NCI-H2029 (cell line): Measurements from ENCODE around the gene NRF1.
"Not testable (repeated sequence)": the region's sequence is repeated elsewhere in the genome, so short reads cannot be mapped to it uniquely, and the experiment has no call there.

Experiments used
- DNase-seq: peaks from one replicate; lab custom pipeline; 2025; lab: John Stamatoyannopoulos, UW

Gene NRF1

GRCh38 chr7:129607471-129608120 is 3.9 kb upstream of the NRF1 start:
- DNase-seq = no peak

DNA sequence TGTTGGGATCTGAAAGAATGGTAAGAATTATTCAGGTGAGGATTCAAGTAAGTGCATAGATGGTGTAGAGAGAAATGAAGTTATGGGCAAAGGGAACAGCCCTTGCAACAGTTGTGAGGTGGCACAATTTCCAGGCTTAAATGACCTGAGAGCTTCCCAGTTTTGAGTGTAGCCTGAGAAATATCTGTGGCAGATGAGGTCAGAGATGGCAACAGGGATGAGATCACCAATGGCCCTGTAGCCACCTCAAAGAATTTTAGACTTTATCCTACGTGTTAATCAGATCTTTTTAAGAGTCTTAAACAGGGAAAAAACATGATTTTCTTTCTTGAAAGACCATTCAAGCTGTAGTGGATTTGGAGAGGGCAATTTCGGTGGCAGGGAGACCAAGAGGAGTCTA is 1.9 kb upstream of the NRF1 start:
- no peak for DNase-seq

DNA sequence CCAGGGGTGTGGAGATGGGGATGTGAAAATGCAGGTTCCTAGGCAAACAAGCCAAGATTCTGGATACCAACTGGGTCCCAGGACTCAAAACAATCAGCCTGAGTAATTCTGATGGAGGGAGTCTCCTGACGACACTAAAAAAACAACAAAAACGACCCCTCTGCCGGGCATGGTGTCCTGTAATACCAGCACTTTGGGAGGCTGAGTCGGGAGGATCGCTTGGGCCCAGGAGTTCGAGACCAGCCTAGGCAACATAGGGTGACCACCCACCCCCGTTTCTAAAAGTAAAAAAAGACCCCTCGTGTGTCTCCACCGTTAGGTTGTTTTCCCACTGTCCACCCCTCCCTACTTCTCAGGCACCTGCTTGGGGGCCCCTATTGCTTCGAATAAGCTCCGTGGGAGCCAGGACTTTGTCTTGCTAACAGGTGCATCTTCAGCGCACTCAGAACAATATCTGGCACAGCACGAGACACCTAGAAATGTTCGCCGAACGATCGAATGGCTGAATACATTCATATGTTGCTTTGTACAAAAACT is 743 bp upstream of the NRF1 start:
- no peak for DNase-seq

GRCh38 chr7:129612112-129613015 is 844 bp downstream of the NRF1 start:
- DNase-seq = no peak

DNA sequence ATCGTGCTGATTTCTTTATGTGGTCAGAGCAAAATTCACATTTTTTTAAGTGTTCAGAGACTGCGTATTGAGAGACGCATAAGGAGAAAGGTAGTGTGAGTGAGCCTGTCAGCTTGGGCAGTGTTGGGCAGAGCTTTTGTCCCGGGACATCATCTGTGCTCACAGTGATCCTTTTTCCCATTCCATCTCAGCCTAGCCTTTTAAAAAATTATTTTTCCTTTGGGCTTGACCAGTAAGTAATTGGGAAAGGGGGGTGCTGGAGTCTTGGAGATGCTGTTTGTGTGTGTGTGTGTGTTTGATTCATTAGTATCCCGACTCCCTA is 1.5 kb downstream of the NRF1 start:
- DNase-seq = no peak

GRCh38 chr7:129615018-129615417 is 3.5 kb downstream of the NRF1 start:
- DNase-seq = no peak

DNA sequence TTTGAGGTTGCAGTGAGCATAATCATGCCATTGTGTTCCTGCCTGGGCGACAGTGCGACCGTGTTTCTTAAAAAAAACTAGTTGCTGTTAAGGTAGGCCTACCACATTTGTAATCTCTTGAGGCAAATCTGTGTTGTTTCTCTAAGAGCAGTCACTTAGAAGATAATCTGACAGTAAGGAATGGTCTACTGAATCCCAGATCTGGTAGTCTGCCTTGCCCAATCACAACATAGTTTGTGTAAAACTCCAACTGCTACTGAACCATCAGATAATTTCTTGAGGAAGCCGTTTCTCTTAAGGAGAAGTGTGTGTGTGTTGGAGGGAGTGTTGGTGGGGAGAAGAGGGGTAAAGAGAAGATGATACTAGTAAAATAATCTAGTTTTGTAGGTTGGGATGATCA is 5.0 kb downstream of the NRF1 start:
- DNase-seq = no peak

GRCh38 chr7:129617178-129617577 is 5.7 kb downstream of the NRF1 start:
- DNase-seq = no peak

DNA sequence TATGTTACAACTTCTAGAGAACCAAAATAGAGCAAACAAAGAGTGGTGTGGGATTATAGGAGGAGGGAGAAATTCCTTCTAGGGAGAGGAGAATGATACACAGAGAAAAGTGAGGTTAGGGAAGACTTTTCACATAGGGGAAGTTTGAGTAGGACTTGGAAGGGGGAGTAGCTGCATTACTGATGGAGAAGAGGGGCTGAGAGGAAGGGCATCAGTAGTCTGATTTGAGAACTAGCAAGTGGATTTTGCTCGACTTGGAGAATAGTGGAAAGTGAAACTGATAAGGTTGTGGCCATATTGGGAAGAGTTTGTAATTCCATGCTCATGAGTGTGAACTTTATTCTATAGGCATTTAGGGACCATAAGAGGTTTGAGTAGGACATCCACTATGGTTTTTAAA is 6.1 kb downstream of the NRF1 start:
- DNase-seq = no peak

GRCh38 chr7:129626896-129627295 is 15.4 kb downstream of the NRF1 start:
- DNase-seq = no peak

DNA sequence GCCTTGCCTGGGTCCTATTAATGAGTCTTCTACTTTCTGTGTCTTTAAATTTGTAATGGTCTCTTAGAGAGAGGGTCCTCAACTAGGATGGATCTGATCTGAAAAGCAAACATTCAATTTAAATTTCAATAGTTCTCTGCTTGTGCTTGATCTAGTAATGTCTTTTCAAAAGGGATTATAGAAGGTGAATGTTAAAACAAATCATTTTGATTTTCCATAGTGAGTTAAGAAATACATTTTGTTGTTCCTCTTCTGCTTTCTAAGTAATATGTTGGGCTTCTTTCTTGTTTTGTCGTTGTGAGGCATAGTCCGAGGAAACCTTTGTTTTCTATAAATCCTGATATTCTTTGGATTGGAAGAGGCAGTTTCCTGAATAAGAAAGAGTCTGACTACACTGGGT is 18.8 kb downstream of the NRF1 start:
- no peak for DNase-seq

DNA sequence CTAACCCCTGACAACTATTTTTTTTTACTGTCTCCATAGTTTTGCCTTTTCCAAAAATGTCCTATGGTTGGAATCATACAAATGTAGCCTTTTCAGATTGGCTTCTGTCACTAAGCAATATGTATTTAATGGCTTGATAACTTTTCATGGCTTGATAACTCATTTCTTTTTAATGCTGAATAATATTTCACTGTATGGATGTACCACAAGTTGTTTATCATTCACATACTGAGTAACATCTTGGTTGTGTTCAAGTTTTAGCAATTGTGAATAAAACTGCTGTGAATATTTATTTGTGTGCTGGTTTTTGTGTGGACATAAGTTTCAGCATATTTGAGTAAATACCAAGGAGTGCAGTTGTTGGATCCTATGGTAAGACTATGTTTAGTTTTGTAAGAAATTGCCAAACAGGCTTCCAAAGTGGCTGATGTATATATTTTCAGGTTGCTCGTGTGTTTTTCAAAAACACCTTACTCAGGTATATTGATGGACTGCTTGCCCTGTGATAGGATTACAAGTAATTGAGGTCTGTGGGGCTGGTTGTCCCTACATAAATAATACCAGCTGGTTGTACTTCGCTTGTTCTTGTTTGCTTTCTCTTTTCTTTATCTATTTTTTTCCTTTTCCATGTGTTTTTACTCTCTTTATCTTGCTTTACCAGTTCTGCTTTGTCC is 23.0 kb downstream of the NRF1 start:
- no peak for DNase-seq

DNA sequence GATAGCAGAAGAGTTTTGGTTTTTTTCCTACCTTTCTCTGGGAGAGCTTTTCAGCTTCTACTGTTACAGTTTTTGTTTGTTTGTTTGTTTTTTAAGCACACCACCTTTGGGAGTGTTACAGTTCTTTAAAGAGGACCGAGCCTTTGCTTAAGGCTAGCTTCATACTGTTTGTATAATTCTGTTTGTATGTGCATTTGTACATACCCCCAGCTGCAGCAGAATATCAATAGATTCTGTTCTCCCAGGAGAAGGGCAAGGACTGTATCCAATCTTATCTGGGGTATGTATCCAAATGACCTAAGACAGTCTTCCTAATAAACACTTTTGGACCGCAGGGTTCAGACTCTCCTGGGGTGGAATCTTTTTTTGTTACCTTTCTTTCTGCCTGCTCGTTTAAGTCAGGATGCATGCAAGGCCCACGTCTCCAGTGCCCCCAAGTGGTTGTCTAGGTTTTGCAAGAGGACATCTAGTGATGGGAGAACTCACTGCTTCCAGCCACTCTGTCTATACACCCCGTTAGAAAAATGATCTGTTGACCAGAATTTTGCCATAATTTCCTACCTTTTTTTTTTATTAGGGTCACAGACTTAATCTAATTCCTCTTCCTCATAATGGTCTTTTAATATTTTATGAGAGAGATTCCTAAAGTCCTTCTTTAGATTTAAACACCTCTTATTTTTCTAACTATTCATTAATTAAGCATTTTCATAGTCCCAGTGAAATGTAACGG is 23.9 kb downstream of the NRF1 start:
- DNase-seq = peak; percentile 48

- not testable (repeated sequence) for DNase-seq
Measured at GRCh38 chr7:129636030-129636550, 24.6 kb downstream of the NRF1 start.

DNA sequence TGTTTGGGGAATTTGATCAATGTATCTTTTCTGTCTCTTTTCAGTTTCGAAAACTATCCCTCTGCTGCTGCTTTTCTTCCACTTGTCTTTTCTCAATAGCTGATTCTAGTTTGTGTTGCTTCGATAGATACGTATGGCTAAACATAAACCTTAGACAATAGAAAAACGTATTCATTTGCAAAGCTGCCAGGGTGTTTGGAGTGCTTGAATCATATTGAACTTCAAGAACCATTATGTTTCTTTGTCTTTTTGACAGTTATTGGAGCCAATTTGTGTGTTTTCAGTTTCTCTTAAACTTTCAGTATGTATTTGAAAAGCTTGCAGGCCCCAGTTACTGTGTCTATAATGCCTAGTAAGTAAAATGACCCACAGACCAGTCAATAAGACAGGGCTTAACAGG is 25.1 kb downstream of the NRF1 start:
- DNase-seq = no peak

DNA sequence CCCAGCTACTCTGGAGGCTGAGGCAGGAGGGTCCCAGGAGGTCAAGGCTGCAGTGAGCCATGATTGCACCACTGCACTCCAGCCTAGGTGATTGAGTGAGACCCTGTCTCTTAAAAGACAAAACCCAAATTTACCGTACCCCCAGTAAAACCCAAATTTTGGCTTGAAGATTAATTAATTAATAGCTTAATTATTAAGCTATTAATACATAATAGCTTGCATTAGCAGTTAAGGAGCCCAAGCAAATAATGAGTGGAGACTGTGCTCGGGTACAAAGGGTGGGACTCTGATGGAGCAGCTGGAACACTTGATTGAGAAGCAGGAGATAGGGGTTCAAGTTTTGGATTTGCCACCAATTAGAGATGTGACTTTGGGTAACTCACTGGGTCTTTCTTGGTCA is 28.9 kb downstream of the NRF1 start:
- no peak for DNase-seq

DNA sequence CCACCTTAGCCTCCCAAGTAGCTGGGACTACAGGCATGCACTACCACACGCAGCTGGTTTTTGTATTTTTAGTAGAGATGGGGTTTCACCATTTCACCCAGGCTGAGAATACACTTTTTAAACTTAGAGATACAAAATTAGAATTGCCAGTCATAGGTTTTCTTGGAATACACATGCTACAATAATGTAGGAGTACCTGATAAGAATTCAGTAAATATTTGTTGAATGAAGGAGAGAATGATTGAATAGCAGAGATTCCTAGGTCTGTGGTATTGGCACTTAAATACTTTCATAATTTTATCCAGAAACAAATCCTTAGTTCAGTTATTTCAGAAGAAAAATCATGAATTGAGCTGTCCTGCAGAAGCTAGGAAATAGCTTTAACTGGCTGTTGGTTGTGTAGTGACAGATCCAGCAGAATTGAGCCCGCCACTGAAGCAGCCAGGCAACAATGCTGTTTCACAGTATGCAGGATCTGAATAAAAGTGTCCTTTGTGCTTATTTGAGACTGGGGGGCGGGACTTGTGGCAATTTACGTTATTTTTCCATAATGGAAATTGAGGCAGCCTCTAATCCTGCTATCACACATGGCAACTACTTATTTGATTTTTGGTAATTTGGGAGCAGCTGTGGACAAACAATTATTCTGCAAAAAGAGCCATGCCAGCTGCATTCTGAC is 31.5 kb downstream of the NRF1 start:
- no peak for DNase-seq

GRCh38 chr7:129643550-129644170 is 32.1 kb downstream of the NRF1 start:
- peak; percentile 9 for DNase-seq

DNA sequence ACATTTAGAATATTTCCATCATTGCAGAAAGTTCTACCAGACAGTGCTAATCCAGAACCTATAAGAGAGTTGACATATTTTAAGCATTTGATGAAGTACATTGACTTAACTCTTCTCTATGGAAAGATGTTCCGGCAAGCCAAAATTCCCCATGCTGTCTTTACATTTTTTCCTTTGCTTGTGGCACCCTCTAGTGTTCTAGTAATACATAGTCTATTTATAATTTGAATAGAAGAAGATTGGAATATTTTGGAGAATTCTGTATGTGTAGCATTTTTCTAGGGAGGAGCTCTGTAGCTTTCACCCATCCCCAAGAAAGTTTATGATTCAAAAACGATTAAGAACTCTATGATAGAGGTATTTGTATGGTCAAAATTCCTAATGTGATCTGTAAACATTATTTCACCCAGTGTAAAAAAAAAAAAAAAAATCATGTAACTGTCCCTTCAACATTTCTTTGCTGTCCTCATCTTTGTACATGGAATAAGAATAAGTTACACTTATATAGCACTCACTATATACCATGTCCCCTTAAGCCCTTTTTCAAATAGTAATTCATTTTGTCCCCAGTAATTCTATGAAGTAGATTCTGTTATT is 33.2 kb downstream of the NRF1 start:
- DNase-seq = peak; percentile 22

- DNase-seq = peak; percentile 15
Measured at GRCh38 chr7:129646369-129647021, 35.0 kb downstream of the NRF1 start.
